ENCODE measurements around the gene CLEC3B.

The CLEC3B gene

GRCh38 chr3:45080824-45081223 lies 54.7 kb downstream of the CLEC3B start:
- DNase-seq (ENCODE audit: low read depth), result no peak
- H3K4me3 ChIP-seq (ENCODE audit: control insufficient read depth, low read depth, low read length), result no peak overlapping the region
- TF ChIP-seq CTCF (IDR thresholded peaks at IDR 0.05; ENCODE audit: control insufficient read depth, insufficient read depth, low read depth, low read length, missing control alignments), result no peak

- H3K4me3 ChIP-seq (ENCODE audit: control insufficient read depth, low read depth, low read length), result no peak overlapping the region
- no peak for DNase-seq (ENCODE audit: low read depth)
- TF ChIP-seq CTCF (IDR thresholded peaks at IDR 0.05; ENCODE audit: control insufficient read depth, insufficient read depth, low read depth, low read length, missing control alignments), result no peak
Observed at GRCh38 chr3:45081506-45082141, 55.5 kb downstream of the CLEC3B start.

- DNase-seq (ENCODE audit: low read depth), result no peak
- no peak overlapping the region for H3K4me3 ChIP-seq (ENCODE audit: control insufficient read depth, low read depth, low read length)
- TF ChIP-seq CTCF (IDR thresholded peaks at IDR 0.05; ENCODE audit: control insufficient read depth, insufficient read depth, low read depth, low read length, missing control alignments), result no peak
Observed at GRCh38 chr3:45082142-45082538, 56.0 kb downstream of the CLEC3B start.

- DNase-seq (ENCODE audit: low read depth), result no peak
- H3K4me3 ChIP-seq (ENCODE audit: control insufficient read depth, low read depth, low read length), result no peak overlapping the region
- TF ChIP-seq CTCF (IDR thresholded peaks at IDR 0.05; ENCODE audit: control insufficient read depth, insufficient read depth, low read depth, low read length, missing control alignments), result no peak
Observed at GRCh38 chr3:45083023-45083422, 56.9 kb downstream of the CLEC3B start.

- no peak for DNase-seq (ENCODE audit: low read depth)
- H3K4me3 ChIP-seq (ENCODE audit: control insufficient read depth, low read depth, low read length), result no peak overlapping the region
- TF ChIP-seq CTCF (IDR thresholded peaks at IDR 0.05; ENCODE audit: control insufficient read depth, insufficient read depth, low read depth, low read length, missing control alignments), result no peak
Observed at GRCh38 chr3:45084361-45084760, 58.3 kb downstream of the CLEC3B start.

- TF ChIP-seq CTCF (IDR thresholded peaks at IDR 0.05; ENCODE audit: control insufficient read depth, insufficient read depth, low read depth, low read length, missing control alignments), result peak; percentile 23
- DNase-seq (ENCODE audit: low read depth), result peak; percentile 82
- no peak overlapping the region for H3K4me3 ChIP-seq (ENCODE audit: control insufficient read depth, low read depth, low read length)
Observed at GRCh38 chr3:45084820-45085816, 59.0 kb downstream of the CLEC3B start.
